ENCODE data around the gene CD177.

CD177 gene

GRCh38 chr19:43313711-43314495 is 39.6 kb upstream of the CD177 start:
- Histone ChIP-seq H3K79me2 (ENCODE audit: low read length) (no peaks in the 10 kb centered on the region), H3K27me3 (ENCODE audit: low read depth, low read length) (peaks cover 48% of the 10 kb centered on the region), H3K9ac (ENCODE audit: low read length) (no peak overlapping the region), H3K4me2 (ENCODE audit: low read length) (no peak overlapping the region), H3K4me1 (ENCODE audit: low read length) (no peaks in the 10 kb centered on the region), H3K4me3 (ENCODE audit: low read length) (no peak overlapping the region), H2AFZ (ENCODE audit: low read depth, low read length) (no peak overlapping the region), H3K9me3 (ENCODE audit: insufficient read depth, low read length) (no peaks in the 10 kb centered on the region), H4K20me1 (ENCODE audit: insufficient read depth, low read length) (no peaks in the 10 kb centered on the region), H3K36me3 (replicated peaks; ENCODE audit: low read depth, low read length) (no peaks in the 10 kb centered on the region), H3K27ac (ENCODE audit: low read length) (no peak overlapping the region)
- TF ChIP-seq EZH2phosphoT487 (IDR thresholded peaks at IDR 0.05; ENCODE audit: low read depth) (no peak), CTCF (IDR thresholded peaks at IDR 0.05; ENCODE audit: low read depth, low read length) (no peak)

- Histone ChIP-seq H4K20me1 (ENCODE audit: insufficient read depth, low read length) (no peaks in the 10 kb centered on the region), H3K27ac (ENCODE audit: low read length) (no peak overlapping the region), H2AFZ (ENCODE audit: low read depth, low read length) (no peak overlapping the region), H3K27me3 (ENCODE audit: low read depth, low read length) (peaks cover 40% of the 10 kb centered on the region), H3K36me3 (replicated peaks; ENCODE audit: low read depth, low read length) (no peaks in the 10 kb centered on the region), H3K9ac (ENCODE audit: low read length) (no peak overlapping the region), H3K4me3 (ENCODE audit: low read length) (no peak overlapping the region), H3K4me2 (ENCODE audit: low read length) (no peak overlapping the region), H3K4me1 (ENCODE audit: low read length) (no peaks in the 10 kb centered on the region), H3K9me3 (ENCODE audit: insufficient read depth, low read length) (no peaks in the 10 kb centered on the region), H3K79me2 (ENCODE audit: low read length) (no peaks in the 10 kb centered on the region)
- TF ChIP-seq CTCF (IDR thresholded peaks at IDR 0.05; ENCODE audit: low read depth, low read length), result no peak
- TF ChIP-seq EZH2phosphoT487 (IDR thresholded peaks at IDR 0.05; ENCODE audit: low read depth), result no peak
Observed at GRCh38 chr19:43315851-43316250, 37.6 kb upstream of the CD177 start.

- Histone ChIP-seq H3K27ac (ENCODE audit: low read length) (no peak overlapping the region), H3K4me3 (ENCODE audit: low read length) (no peak overlapping the region), H3K4me1 (ENCODE audit: low read length) (no peaks in the 10 kb centered on the region), H4K20me1 (ENCODE audit: insufficient read depth, low read length) (no peaks in the 10 kb centered on the region), H3K27me3 (ENCODE audit: low read depth, low read length) (peaks cover 31% of the 10 kb centered on the region), H3K9me3 (ENCODE audit: insufficient read depth, low read length) (no peaks in the 10 kb centered on the region), H2AFZ (ENCODE audit: low read depth, low read length) (no peak overlapping the region), H3K79me2 (ENCODE audit: low read length) (no peaks in the 10 kb centered on the region), H3K4me2 (ENCODE audit: low read length) (no peak overlapping the region), H3K9ac (ENCODE audit: low read length) (no peak overlapping the region), H3K36me3 (replicated peaks; ENCODE audit: low read depth, low read length) (no peaks in the 10 kb centered on the region)
- TF ChIP-seq CTCF (IDR thresholded peaks at IDR 0.05; ENCODE audit: low read depth, low read length), result peak; percentile 38; the same call in 1 of the 2 replicates
- no peak for TF ChIP-seq EZH2phosphoT487 (IDR thresholded peaks at IDR 0.05; ENCODE audit: low read depth)
Observed at GRCh38 chr19:43316591-43317319, 36.7 kb upstream of the CD177 start.

GRCh38 chr19:43318203-43318602 is 35.3 kb upstream of the CD177 start:
- no peaks in the 10 kb centered on the region for H4K20me1 ChIP-seq (ENCODE audit: insufficient read depth, low read length)

More at GRCh38 chr19:43318203-43318602, 35.3 kb upstream of the CD177 start:
- no peaks in the 10 kb centered on the region for H3K36me3 ChIP-seq (replicated peaks; ENCODE audit: low read depth, low read length)
- TF ChIP-seq EZH2phosphoT487 (IDR thresholded peaks at IDR 0.05; ENCODE audit: low read depth) (no peak), CTCF (IDR thresholded peaks at IDR 0.05; ENCODE audit: low read depth, low read length) (no peak)
- no peak overlapping the region for H2AFZ ChIP-seq (ENCODE audit: low read depth, low read length)
- no peak overlapping the region for H3K4me3 ChIP-seq (ENCODE audit: low read length)
- no peaks in the 10 kb centered on the region for H3K9me3 ChIP-seq (ENCODE audit: insufficient read depth, low read length)
- H3K27me3 ChIP-seq (ENCODE audit: low read depth, low read length), result peaks cover 27% of the 10 kb centered on the region
- no peak overlapping the region for H3K27ac ChIP-seq (ENCODE audit: low read length)
- no peak overlapping the region for H3K9ac ChIP-seq (ENCODE audit: low read length)
- H3K4me2 ChIP-seq (ENCODE audit: low read length), result no peak overlapping the region
- no peaks in the 10 kb centered on the region for H3K79me2 ChIP-seq (ENCODE audit: low read length)
- H3K4me1 ChIP-seq (ENCODE audit: low read length), result no peaks in the 10 kb centered on the region

Data from OCI-LY3 (cell line).